HG02763 (cell line): ENCODE measurements around the gene KRT36.

ENCODE experiments used
- ATAC-seq: cut with Tn5 transposase; IDR thresholded peaks from one replicate; pipeline ENCODE4 v1.9.1; 2021; ENCODE audit warnings: mild to moderate bottlenecking, moderate library complexity; ENCODE audit not compliant: unreplicated experiment

The KRT36 gene

GRCh38 chr17:41489531-41489930 lies at the start of gene KRT36:
Gene KRT36, minus strand, starts transcription at chr17:41489910. Its CDS starts 46 bp downstream, at chr17:41489864.
- ATAC-seq: no peak

GRCh38 chr17:41539071-41539492 lies 49.4 kb upstream of the KRT36 start:
- ATAC-seq: no peak

GRCh38 chr17:41538565-41538991 lies 48.9 kb upstream of the KRT36 start:
- ATAC-seq: no peak

- no peak for ATAC-seq
These were observed 48.3 kb upstream of the KRT36 start for GRCh38 chr17:41537990-41538389.

GRCh38 chr17:41537614-41537954 lies 47.9 kb upstream of the KRT36 start:
- ATAC-seq: no peak

- ATAC-seq: no peak
These were observed 47.3 kb upstream of the KRT36 start for GRCh38 chr17:41536741-41537613.

GRCh38 chr17:41535764-41536481 lies 46.2 kb upstream of the KRT36 start:
- ATAC-seq: no peak

GRCh38 chr17:41534899-41535546 lies 45.3 kb upstream of the KRT36 start:
- no peak for ATAC-seq

- ATAC-seq: no peak
These were observed 43.9 kb upstream of the KRT36 start for GRCh38 chr17:41533613-41534012.

- ATAC-seq: no peak
These were observed 43.3 kb upstream of the KRT36 start for GRCh38 chr17:41532947-41533570.

- ATAC-seq: no peak
These were observed 42.3 kb upstream of the KRT36 start for GRCh38 chr17:41531993-41532392.

GRCh38 chr17:41530062-41531048 lies 40.6 kb upstream of the KRT36 start:
- no peak for ATAC-seq

- no peak for ATAC-seq
These were observed 39.8 kb upstream of the KRT36 start for GRCh38 chr17:41529491-41529915.

GRCh38 chr17:41528959-41529353 lies 39.2 kb upstream of the KRT36 start:
- no peak for ATAC-seq

- ATAC-seq: no peak
These were observed 37.6 kb upstream of the KRT36 start for GRCh38 chr17:41527063-41528023.

- no peak for ATAC-seq
These were observed 34.6 kb upstream of the KRT36 start for GRCh38 chr17:41524261-41524660.

GRCh38 chr17:41523787-41524186 lies 34.1 kb upstream of the KRT36 start:
- ATAC-seq: no peak

- no peak for ATAC-seq
These were observed 33.5 kb upstream of the KRT36 start for GRCh38 chr17:41523225-41523593.
